Mucosa of descending colon (tissue), 3 donors: ENCODE results near the gene TMOD1. TPM values are rescaled to one million over a fixed set of nuclear protein-coding genes. Genes with fewer than 3 reads are reported as not detected.

Experiments used
- ATAC-seq: fragments of 200-7000 bp; cut with Tn5 transposase; one replicate; pipeline ENCODE4 v1.9.1; 2020; ENCODE audit warnings: mild to moderate bottlenecking, moderate library complexity
- DNase-seq, 3 donors: peaks; one replicate each; pipeline ENCODE4 v3.0.0-alpha.2; 2020
- H3K36me3 ChIP-seq: fragments of 200-600 bp; one replicate; pipeline ENCODE4 v1.8.0; 2021; ENCODE audit warnings: low read depth, mild to moderate bottlenecking
- H3K4me1 ChIP-seq: fragments of 200-600 bp; one replicate; pipeline ENCODE4 v1.8.0; 2021; ENCODE audit warnings: low read depth, mild to moderate bottlenecking
- H3K4me3 ChIP-seq: fragments of 200-600 bp; one replicate; pipeline ENCODE4 v1.8.0; 2021; ENCODE audit warnings: mild to moderate bottlenecking
- H3K9me3 ChIP-seq: fragments of 200-600 bp; one replicate; pipeline ENCODE4 v1.8.0; 2021; ENCODE audit warnings: mild to moderate bottlenecking
- CTCF ChIP-seq: fragments of 200-600 bp; IDR thresholded peaks from one replicate; pipeline ENCODE4 v1.8.0; 2022; ENCODE audit warnings: antibody characterized with exemption, mild to moderate bottlenecking
- intact Hi-C, 2 donors: fragments of 100-400 bp; cut with DNase I in 1 of 2; cut with micrococcal nuclease in 1 of 2; formaldehyde crosslinking; loops; one replicate each; pipeline versions ENCODE4 v1.11.0 to v1.11.1; 2022; cut with DNase I, micrococcal nuclease
- total RNA-seq, 3 donors: library from RNA; stranded (reverse); fragmentation: NEBNext Ultra II Directional in 2 of 3; extraction: Animal tissue kit (Norgen Biotek cat#: 25700) in 2 of 3; gene quantifications; one replicate each; pipeline versions ENCODE4 v1.2.1 to v1.2.4, GENCODE V29; 2021 to 2023
- donor health status: DM: no; HTN: no; CAD: no; lungs with moderate emphysema.
- donor health status: DM: no; HTN: no; CAD: no.
- donor health status: DM: no; HTN: yes; CAD: no.

Gene TMOD1
- total RNA-seq, 3 donors from 2014 or later = 2.6 to 36.0 (median 3.9) TPM

- Histone ChIP-seq H3K36me3 (no peaks in the 10 kb centered on the region), H3K4me3 (peak overlapping the region; percentile 92), H3K4me1 (peaks cover 29% of the 10 kb centered on the region), H3K9me3 (no peaks in the 10 kb centered on the region)
- DNase-seq (peak; percentile 63 to 72 (median 71)), ATAC-seq (peak; percentile 5)
- no peak for TF ChIP-seq CTCF
- intact Hi-C loops = no loop called here
These were observed 130.9 kb downstream of the TMOD1 start for GRCh38 chr9:97632248-97632984.

DNA sequence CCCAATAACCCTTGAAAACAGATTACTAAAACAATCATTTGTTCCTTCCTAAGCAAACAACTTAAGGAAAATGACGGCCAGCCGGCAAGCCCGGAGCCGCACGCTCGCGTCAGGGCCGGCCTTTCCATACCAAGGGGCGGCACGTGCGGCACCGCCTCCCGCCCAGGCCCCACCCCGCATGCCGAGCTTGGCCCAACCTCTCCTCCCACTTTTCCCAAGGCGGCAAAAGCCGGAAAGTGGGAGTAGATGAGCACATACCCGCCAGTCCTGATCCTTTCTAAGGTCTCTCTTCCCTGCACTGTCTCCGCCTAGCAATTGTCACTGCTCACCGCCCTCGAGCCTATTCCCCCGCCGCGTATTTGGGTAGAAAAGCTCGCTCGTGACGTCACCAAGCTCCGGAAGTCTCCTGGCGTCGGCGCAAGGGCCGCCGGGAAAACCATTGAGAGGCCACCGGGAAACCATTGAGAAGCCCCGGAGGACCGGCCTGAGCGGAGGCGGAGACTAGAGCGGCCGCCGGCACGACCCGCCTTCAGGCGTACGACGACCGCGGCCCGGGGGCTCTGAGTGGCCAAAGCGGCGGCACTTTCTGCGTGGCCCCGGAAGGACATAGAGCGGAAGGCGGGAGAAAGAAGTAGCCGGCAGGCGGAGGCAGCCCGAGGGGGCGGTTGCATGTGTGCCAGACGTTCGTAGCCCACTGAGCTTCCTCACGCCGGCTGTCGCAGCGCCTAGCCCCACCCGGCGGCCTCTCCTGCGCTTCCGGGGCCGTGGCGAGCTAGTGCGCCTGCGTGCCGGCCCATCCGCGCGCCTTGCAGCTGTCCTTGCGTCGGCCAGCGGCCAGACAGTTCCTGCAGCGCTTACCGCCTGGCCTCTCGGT is 131.8 kb downstream of the TMOD1 start, which contains the start of the genes NCBP1 and TSTD2:
NCBP1 (plus strand) TSS at position 837 of the 874 bp plus-strand sequence. CDS start 61 bp downstream, outside the sequence.
TSTD2 (minus strand) TSS at position 384 of the 874 bp plus-strand sequence. CDS start 5,806 bp downstream, outside the sequence.
- TF ChIP-seq CTCF = peak; percentile 19
- intact Hi-C loops = no loop called here
- H3K4me3 ChIP-seq = peak within 1 kb of the TSS; percentile 92
- peak; percentile 91 for ATAC-seq
- H3K9me3 ChIP-seq = no peaks in the 10 kb centered on the region
- H3K36me3 ChIP-seq = no peaks in the 10 kb centered on the region
- peak; percentile 98 to 99 (median 98) for DNase-seq
- H3K4me1 ChIP-seq = peaks cover 29% of the 10 kb centered on the region

DNA sequence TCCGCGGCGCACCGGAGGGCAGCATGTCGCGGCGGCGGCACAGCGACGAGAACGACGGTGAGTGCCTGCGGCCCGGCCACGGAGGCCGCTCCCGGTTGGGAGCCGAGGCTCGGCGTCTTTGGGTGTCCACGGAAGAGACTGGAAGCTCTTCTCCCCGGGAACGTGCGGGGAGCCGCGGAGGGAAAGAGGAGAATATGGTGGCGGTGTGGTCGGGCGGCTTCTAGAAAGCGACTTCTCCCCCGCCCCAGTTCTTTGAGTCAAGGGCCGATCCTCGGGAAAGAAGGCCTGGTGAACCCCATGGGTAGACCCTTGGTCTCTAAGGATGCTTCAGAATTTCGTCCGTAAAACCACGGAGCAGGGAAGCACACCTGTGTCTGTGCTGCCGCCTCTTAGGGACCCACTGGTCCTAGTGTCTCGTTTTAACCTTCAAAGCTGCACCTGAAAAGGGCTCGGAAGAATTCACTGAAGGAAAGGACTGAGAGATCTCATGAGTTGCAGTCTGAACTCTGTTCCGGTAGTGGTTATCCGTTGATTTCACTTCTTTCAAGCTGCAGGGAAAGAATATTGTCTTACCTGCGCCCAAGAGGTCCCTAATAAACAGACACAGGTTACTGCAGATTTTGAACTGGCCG is 132.5 kb downstream of the TMOD1 start:
- DNase-seq (no peak), ATAC-seq (peak; percentile 2)
- TF ChIP-seq CTCF = no peak
- Histone ChIP-seq H3K36me3 (no peaks in the 10 kb centered on the region), H3K9me3 (no peaks in the 10 kb centered on the region), H3K4me3 (peak overlapping the region; percentile 92), H3K4me1 (peaks cover 29% of the 10 kb centered on the region)
- intact Hi-C loops = no loop called here

GRCh38 chr9:97635026-97635425 is 133.6 kb downstream of the TMOD1 start:
- Histone ChIP-seq H3K36me3 (no peaks in the 10 kb centered on the region), H3K4me3 (no peak overlapping the region), H3K9me3 (no peaks in the 10 kb centered on the region), H3K4me1 (peaks cover 29% of the 10 kb centered on the region)
- DNase-seq (no peak), ATAC-seq (no peak)
- intact Hi-C loops = no loop called here
- TF ChIP-seq CTCF = no peak

DNA sequence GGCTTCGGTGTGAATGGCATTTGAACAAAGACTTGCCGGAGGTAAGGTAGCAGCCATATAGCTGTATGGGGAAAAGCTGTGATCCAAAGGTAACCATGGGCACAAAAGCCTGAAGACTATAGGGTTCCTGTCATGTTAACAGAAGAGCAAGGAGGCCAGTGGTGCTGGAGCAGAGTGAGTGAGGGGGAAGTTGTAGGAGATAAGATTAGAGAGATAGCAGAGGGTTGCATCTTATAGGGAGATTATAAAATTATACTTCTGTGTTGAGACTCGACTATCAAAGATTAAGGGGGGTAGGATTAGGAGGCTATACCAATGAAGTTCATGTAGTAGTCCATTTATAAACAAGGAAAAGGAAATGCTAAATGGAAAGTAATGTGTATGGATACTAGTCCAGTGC is 135.4 kb downstream of the TMOD1 start:
- no peak for DNase-seq
- intact Hi-C loops = no loop called here
- no peak for ATAC-seq
- Histone ChIP-seq H3K9me3 (no peaks in the 10 kb centered on the region), H3K36me3 (no peaks in the 10 kb centered on the region), H3K4me1 (peaks cover 22% of the 10 kb centered on the region), H3K4me3 (no peak overlapping the region)
- no peak for TF ChIP-seq CTCF
